RWPE2 (cell line): ENCODE data around the gene COL4A2.

ENCODE experiments used
- ATAC-seq: fragments of 200-7000 bp; cut with Tn5 transposase; 3 replicates; pipeline ENCODE4 v1.9.1; 2021; ENCODE audit warnings: low read depth
- DNase-seq: peaks from one replicate; pipeline ENCODE4 v3.0.0-alpha.2; 2020; ENCODE audit warnings: low spot score
- H3K27ac ChIP-seq: fragments of 450-650 bp; 2 replicates; pipeline ENCODE4 v1.5.1; 2017; ENCODE audit warnings: mild to moderate bottlenecking; ENCODE audit not compliant: poor library complexity, severe bottlenecking
- H3K27me3 ChIP-seq: fragments of 250-450 bp; sonication (Bioruptor Pico); 2 replicates; pipeline ENCODE4 v1.5.1; 2021; ENCODE audit warnings: mild to moderate bottlenecking, moderate library complexity; ENCODE audit not compliant: insufficient read depth, poor library complexity, severe bottlenecking
- H3K36me3 ChIP-seq: fragments of 250-450 bp; sonication (Bioruptor Pico); 2 replicates; pipeline ENCODE4 v1.5.1; 2020; ENCODE audit warnings: low read depth, mild to moderate bottlenecking, moderate library complexity
- H3K4me1 ChIP-seq: fragments of 250-450 bp; sonication (Bioruptor Pico); 2 replicates; pipeline ENCODE4 v1.5.1; 2021; ENCODE audit warnings: mild to moderate bottlenecking, moderate library complexity; ENCODE audit not compliant: insufficient read depth, poor library complexity, severe bottlenecking
- H3K4me3 ChIP-seq: fragments of 250-450 bp; sonication (Bioruptor Pico); 2 replicates; pipeline ENCODE4 v1.5.1; 2021; ENCODE audit warnings: mild to moderate bottlenecking, moderate library complexity; ENCODE audit not compliant: severe bottlenecking
- H3K9me3 ChIP-seq: fragments of 250-450 bp; sonication (Bioruptor Pico); 2 replicates; pipeline ENCODE4 v1.5.1; 2021; ENCODE audit warnings: mild to moderate bottlenecking, moderate library complexity; ENCODE audit not compliant: severe bottlenecking
- CTCF ChIP-seq: fragments of 450-650 bp; IDR thresholded peaks from one replicate; pipeline ENCODE4 v1.5.1; 2017; ENCODE audit warnings: mild to moderate bottlenecking, moderate library complexity; ENCODE audit not compliant: poor library complexity, severe bottlenecking

Gene COL4A2

GRCh38 chr13:110297766-110298504, 9.1 kb upstream of the COL4A2 start:
- TF ChIP-seq CTCF = no peak
- ATAC-seq (no peak), DNase-seq (no peak)
- Histone ChIP-seq H3K36me3 (peaks cover 29% of the 10 kb centered on the region), H3K27me3 (no peaks in the 10 kb centered on the region), H3K4me3 (no peak overlapping the region), H3K9me3 (no peaks in the 10 kb centered on the region), H3K4me1 (no peaks in the 10 kb centered on the region), H3K27ac (no peak overlapping the region)

DNA sequence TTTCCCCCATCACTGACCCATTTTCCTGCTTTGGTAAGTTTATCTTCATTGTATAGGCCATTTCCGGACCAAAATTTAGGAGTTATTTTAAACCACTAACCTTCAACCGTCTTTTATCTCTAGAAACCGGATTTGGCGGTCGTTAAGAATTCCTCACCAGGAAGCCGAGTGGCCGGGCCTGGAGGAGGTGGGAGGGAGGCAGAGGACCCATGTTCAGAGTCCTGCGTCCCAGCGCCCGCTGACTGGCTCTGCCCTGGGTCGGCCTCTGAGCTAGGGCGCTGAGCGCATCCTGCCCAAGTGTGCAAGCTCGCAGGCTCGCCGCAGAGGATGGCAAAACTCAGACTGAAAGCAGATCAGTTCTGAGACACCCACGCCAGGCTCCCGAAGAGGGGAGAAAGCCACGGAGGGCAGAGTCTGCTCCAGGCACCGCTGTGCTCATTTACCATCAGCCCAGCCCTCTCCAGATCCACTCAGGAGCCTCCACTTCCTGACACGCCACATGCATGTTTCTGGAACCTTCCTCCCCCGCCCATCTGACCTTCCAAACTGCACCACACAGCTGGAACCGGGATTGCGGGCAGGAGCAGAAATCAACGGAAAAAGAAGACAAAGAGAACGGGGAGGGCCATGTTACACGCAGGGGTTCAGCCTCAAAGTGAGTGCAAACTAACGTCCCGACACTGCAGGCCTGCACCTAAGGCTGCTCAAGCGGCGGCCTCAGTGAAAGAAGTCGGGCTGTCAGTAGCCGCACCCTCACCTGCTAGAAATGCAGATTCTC, 8.4 kb upstream of the COL4A2 start:
- DNase-seq = no peak
- H3K27me3 ChIP-seq = no peaks in the 10 kb centered on the region
- no peak overlapping the region for H3K4me3 ChIP-seq
- H3K27ac ChIP-seq = no peak overlapping the region
- no peak for ATAC-seq
- peaks cover 31% of the 10 kb centered on the region for H3K36me3 ChIP-seq
- no peaks in the 10 kb centered on the region for H3K4me1 ChIP-seq
- TF ChIP-seq CTCF = no peak
- H3K9me3 ChIP-seq = no peaks in the 10 kb centered on the region

DNA sequence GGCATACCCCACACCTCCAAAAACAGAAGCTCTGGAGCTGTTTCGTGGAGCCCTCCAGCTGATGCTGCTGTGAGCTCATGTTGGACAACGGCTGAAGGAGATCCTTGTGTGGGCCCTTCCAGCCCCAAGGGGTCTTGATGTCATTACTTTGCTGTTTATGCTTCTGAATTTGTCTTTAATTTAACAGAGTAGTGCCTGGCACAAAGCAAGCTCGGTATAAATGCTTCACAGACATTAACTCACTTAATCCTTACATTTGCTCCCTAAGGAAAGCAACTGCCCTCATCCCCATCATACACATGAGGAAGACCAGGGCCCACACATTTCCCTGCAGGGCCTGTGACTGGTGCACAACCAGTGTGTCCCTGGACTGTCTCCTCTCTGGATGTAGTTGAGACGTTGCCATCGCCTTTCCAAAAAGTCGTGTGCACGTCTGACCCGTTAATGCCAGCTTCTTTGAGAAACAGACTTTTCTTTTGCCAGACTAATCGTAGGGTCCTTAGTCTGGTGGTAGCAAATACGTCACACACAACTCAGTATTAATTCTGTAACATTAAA, 7.7 kb upstream of the COL4A2 start:
- no peak for ATAC-seq
- no peaks in the 10 kb centered on the region for H3K27me3 ChIP-seq
- TF ChIP-seq CTCF = no peak

GRCh38 chr13:110300090-110300815, 6.8 kb upstream of the COL4A2 start:
- H3K9me3 ChIP-seq = no peaks in the 10 kb centered on the region
- H3K27me3 ChIP-seq = no peaks in the 10 kb centered on the region
- no peak for ATAC-seq
- no peak overlapping the region for H3K4me3 ChIP-seq
- DNase-seq = no peak
- H3K36me3 ChIP-seq = peaks cover 25% of the 10 kb centered on the region
- no peak for TF ChIP-seq CTCF
- peaks cover 3% of the 10 kb centered on the region for H3K4me1 ChIP-seq
- H3K27ac ChIP-seq = no peak overlapping the region

More for the DNA sequence above, 7.7 kb upstream of the COL4A2 start:
- Histone ChIP-seq H3K27ac (no peak overlapping the region), H3K9me3 (no peaks in the 10 kb centered on the region), H3K36me3 (peaks cover 30% of the 10 kb centered on the region), H3K4me1 (no peaks in the 10 kb centered on the region), H3K4me3 (no peak overlapping the region)
- DNase-seq = no peak
